ENCODE data around the gene AQP4.

DNA sequence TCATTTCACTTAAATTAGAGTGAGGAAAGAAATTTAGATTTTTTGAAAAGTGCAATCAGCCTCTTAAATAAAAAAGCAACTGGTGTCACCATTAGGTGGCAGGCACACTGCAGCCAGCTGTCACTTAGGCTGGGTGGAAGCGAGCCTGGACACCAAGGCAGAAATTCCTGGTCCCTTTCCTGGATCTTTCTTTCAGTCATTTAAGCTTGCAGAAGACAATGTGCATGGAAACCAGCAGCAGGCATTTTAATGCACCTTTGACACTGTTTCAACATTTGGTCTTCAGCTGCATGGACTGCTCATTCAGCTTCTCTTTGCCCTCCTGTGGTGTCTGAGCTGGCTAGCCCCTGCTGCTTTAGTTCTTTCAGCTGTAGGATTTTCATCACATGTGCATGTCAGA, 61.0 kb downstream of the AQP4 start:
- TF ChIP-seq, protein P1, sequence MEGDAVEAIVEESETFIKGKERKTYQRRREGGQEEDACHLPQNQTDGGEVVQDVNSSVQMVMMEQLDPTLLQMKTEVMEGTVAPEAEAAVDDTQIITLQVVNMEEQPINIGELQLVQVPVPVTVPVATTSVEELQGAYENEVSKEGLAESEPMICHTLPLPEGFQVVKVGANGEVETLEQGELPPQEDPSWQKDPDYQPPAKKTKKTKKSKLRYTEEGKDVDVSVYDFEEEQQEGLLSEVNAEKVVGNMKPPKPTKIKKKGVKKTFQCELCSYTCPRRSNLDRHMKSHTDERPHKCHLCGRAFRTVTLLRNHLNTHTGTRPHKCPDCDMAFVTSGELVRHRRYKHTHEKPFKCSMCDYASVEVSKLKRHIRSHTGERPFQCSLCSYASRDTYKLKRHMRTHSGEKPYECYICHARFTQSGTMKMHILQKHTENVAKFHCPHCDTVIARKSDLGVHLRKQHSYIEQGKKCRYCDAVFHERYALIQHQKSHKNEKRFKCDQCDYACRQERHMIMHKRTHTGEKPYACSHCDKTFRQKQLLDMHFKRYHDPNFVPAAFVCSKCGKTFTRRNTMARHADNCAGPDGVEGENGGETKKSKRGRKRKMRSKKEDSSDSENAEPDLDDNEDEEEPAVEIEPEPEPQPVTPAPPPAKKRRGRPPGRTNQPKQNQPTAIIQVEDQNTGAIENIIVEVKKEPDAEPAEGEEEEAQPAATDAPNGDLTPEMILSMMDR (IDR thresholded peaks at IDR 0.05), result no peak
- no peak for TF ChIP-seq POLR2A (IDR thresholded peaks at IDR 0.05)
- no peak for TF ChIP-seq POLR2AphosphoS5 (IDR thresholded peaks at IDR 0.05; ENCODE audit: insufficient read depth in 1 of 2, low read depth in 1 of 2)
